ENCODE data around the gene SDF2.
"Not testable (repeated sequence)": the region's sequence is repeated elsewhere in the genome, so short reads cannot be mapped to it uniquely, and the experiment has no call there.

SDF2 gene

GRCh38 chr17:28662527-28662829 is 772 bp upstream of the SDF2 start:
- no peak for DNase-seq (ENCODE audit: extremely low read depth, low read depth)
- TF ChIP-seq CTCF (IDR thresholded peaks at IDR 0.05; ENCODE audit: low read depth, low read length): no peak

GRCh38 chr17:28659497-28659881 is 2.2 kb downstream of the SDF2 start:
- DNase-seq (ENCODE audit: extremely low read depth, low read depth): not testable (repeated sequence)

GRCh38 chr17:28658766-28659496 is 2.8 kb downstream of the SDF2 start:
- DNase-seq (ENCODE audit: extremely low read depth, low read depth): not testable (repeated sequence)

- DNase-seq (ENCODE audit: extremely low read depth, low read depth): not testable (repeated sequence)
Measured at GRCh38 chr17:28658342-28658741, 3.4 kb downstream of the SDF2 start.

- DNase-seq (ENCODE audit: extremely low read depth, low read depth): no peak
- TF ChIP-seq CTCF (IDR thresholded peaks at IDR 0.05; ENCODE audit: low read depth, low read length): no peak
Measured at GRCh38 chr17:28657756-28658155, 4.0 kb downstream of the SDF2 start.

GRCh38 chr17:28655160-28655559 is 6.5 kb downstream of the SDF2 start:
- no peak for DNase-seq (ENCODE audit: extremely low read depth, low read depth)
- TF ChIP-seq CTCF (IDR thresholded peaks at IDR 0.05; ENCODE audit: low read depth, low read length): no peak

- no peak for TF ChIP-seq CTCF (IDR thresholded peaks at IDR 0.05; ENCODE audit: low read depth, low read length)
Measured at GRCh38 chr17:28648698-28649097, 13.0 kb downstream of the SDF2 start.

GRCh38 chr17:28646039-28646754 is 15.5 kb downstream of the SDF2 start:
- DNase-seq (ENCODE audit: extremely low read depth, low read depth): no peak
- TF ChIP-seq CTCF (IDR thresholded peaks at IDR 0.05; ENCODE audit: low read depth, low read length): no peak

More at GRCh38 chr17:28648698-28649097, 13.0 kb downstream of the SDF2 start:
- DNase-seq (ENCODE audit: extremely low read depth, low read depth): no peak

GRCh38 chr17:28645576-28645939 is 16.1 kb downstream of the SDF2 start:
- no peak for DNase-seq (ENCODE audit: extremely low read depth, low read depth)
- TF ChIP-seq CTCF (IDR thresholded peaks at IDR 0.05; ENCODE audit: low read depth, low read length): no peak

All from AG09319 (cell line).